ENCODE measurements around the gene HOXB3. TPM values are rescaled to one million over a fixed set of nuclear protein-coding genes. Genes with fewer than 3 reads are reported as not detected.

HOXB3 gene
- polyA plus RNA-seq, 1 experiment = 33.0 TPM

GRCh38 chr17:48597528-48597777 is 7.4 kb upstream of the HOXB3 start:
- no peak for TF ChIP-seq CTCF (IDR thresholded peaks at IDR 0.05; ENCODE audit: low read depth, low read length)
- Histone ChIP-seq H3K27ac (ENCODE audit: low read depth, low read length) (peak overlapping the region; percentile 83), H3K4me3 (ENCODE audit: low read depth, low read length) (peak overlapping the region; percentile 76), H3K9me3 (ENCODE audit: control insufficient read depth, insufficient read depth, low read length) (no peaks in the 10 kb centered on the region; the same call in 1 of the 2 replicates), H3K27me3 (ENCODE audit: control insufficient read depth, insufficient read depth, low read length) (peaks cover 2% of the 10 kb centered on the region)
- CTCF ChIA-PET = interaction anchor here (0.6 kb wide), 1 partner anchor 76 kb away, joined by 3 read pairs; no protein-coding TSS in a partner anchor
- no peak for DNase-seq (ENCODE audit: low read depth, low spot score)
- POLR2A ChIA-PET = interaction anchor here (1.0 to 3.0 kb wide), 6 partner anchors 10 to 549 kb away, joined by 3 to 13 read pairs (median 4); partner anchors contain the start of gene NFE2L1

GRCh38 chr17:48596735-48597527 is 6.9 kb upstream of the HOXB3 start:
- TF ChIP-seq CTCF (IDR thresholded peaks at IDR 0.05; ENCODE audit: low read depth, low read length) = no peak
- ChIA-PET POLR2A (interaction anchor here (1.0 to 3.0 kb wide), 4 partner anchors 10 to 41 kb away, joined by 3 to 13 read pairs (median 4); no protein-coding TSS in a partner anchor), CTCF (interaction anchor here (4.8 kb wide), 1 partner anchor 246 kb away, joined by 41 read pairs; no protein-coding TSS in a partner anchor)
- no peaks in the 10 kb centered on the region; the same call in 1 of the 2 replicates for H3K9me3 ChIP-seq (ENCODE audit: control insufficient read depth, insufficient read depth, low read length)
- H3K4me3 ChIP-seq (ENCODE audit: low read depth, low read length) = peak overlapping the region; percentile 76
- peaks cover 2% of the 10 kb centered on the region for H3K27me3 ChIP-seq (ENCODE audit: control insufficient read depth, insufficient read depth, low read length)
- DNase-seq (ENCODE audit: low read depth, low spot score) = no peak
- H3K27ac ChIP-seq (ENCODE audit: low read depth, low read length) = peak overlapping the region; percentile 83

DNA sequence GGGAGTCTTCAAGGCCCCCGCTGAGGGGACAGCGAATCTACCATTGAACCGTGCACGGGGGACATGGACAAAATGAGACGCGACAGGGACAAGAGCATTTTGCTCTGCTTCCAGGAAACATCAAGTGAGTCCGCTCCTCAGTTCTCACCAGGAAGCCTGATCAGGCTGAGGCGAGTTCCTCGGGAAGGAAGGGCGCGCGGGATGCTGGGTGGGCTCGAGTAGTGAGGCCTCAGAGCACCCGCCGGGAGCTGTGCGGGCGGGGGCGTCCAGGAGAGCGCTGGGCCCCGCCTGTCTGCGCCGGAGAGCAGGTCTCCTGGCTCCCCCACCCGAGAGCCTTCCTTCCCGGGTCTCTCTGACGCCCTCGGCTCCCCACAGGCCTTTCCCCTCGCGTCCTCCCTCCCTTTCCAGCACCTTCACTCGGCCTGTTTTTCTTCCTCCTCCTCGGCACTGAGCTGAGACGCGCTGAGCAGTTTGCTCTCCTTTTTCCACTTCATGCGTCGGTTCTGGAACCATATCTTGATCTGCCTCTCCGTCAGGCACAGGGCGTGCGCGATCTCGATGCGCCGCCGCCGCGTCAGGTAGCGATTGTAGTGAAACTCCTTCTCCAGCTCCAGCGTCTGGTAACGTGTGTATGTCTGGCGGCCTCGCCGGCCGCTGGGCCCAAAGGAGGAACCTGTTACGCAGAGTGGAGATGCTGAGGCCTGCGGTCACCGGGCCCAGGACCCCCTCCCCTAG is 6.1 kb upstream of the HOXB3 start:
- CTCF ChIA-PET = interaction anchor here (0.6 to 4.8 kb wide), 3 partner anchors 22 to 261 kb away, joined by 3 to 53 read pairs (median 41); no protein-coding TSS in a partner anchor
- Histone ChIP-seq H3K4me3 (ENCODE audit: low read depth, low read length) (peak overlapping the region; percentile 76), H3K27me3 (ENCODE audit: control insufficient read depth, insufficient read depth, low read length) (peaks cover 2% of the 10 kb centered on the region), H3K27ac (ENCODE audit: low read depth, low read length) (peak overlapping the region; percentile 83), H3K9me3 (ENCODE audit: control insufficient read depth, insufficient read depth, low read length) (no peaks in the 10 kb centered on the region; the same call in 1 of the 2 replicates)
- no peak for DNase-seq (ENCODE audit: low read depth, low spot score)
- no peak for TF ChIP-seq CTCF (IDR thresholded peaks at IDR 0.05; ENCODE audit: low read depth, low read length)
- POLR2A ChIA-PET = interaction anchor here (0.7 to 3.0 kb wide), 4 partner anchors 9 to 229 kb away, joined by 3 to 13 read pairs (median 4); no protein-coding TSS in a partner anchor

GRCh38 chr17:48595278-48595999 is 5.4 kb upstream of the HOXB3 start:
- Histone ChIP-seq H3K27me3 (ENCODE audit: control insufficient read depth, insufficient read depth, low read length) (peaks cover 2% of the 10 kb centered on the region), H3K9me3 (ENCODE audit: control insufficient read depth, insufficient read depth, low read length) (no peaks in the 10 kb centered on the region; the same call in 1 of the 2 replicates), H3K4me3 (ENCODE audit: low read depth, low read length) (peak overlapping the region; percentile 76), H3K27ac (ENCODE audit: low read depth, low read length) (peak overlapping the region; percentile 91)
- DNase-seq (ENCODE audit: low read depth, low spot score) = no peak
- CTCF ChIA-PET = interaction anchor here (0.5 to 4.8 kb wide), 7 partner anchors 18 to 287 kb away, joined by 3 to 53 read pairs (median 4); no protein-coding TSS in a partner anchor
- POLR2A ChIA-PET = interaction anchor here (0.7 to 3.0 kb wide), 3 partner anchors 18 to 228 kb away, joined by 3 to 13 read pairs (median 4); no protein-coding TSS in a partner anchor
- no peak for TF ChIP-seq CTCF (IDR thresholded peaks at IDR 0.05; ENCODE audit: low read depth, low read length)

Data from AG04450 (cell line).